ENCODE results near the gene MRPL55.
A peak's percentile ranks its signal among the peaks of the same experiment; 100 is the strongest.
"Not testable (repeated sequence)": the region's sequence is repeated elsewhere in the genome, so short reads cannot be mapped to it uniquely, and the experiment has no call there.

MRPL55 gene

GRCh38 chr1:228122921-228123441, 13.9 kb upstream of the MRPL55 start:
- DNase-seq (ENCODE audit: low read depth, low spot score): no peak

GRCh38 chr1:228120857-228121489, 11.9 kb upstream of the MRPL55 start:
- DNase-seq (ENCODE audit: low read depth, low spot score): no peak

- DNase-seq (ENCODE audit: low read depth, low spot score): no peak
These were observed 11.3 kb upstream of the MRPL55 start for GRCh38 chr1:228120351-228120750.

- DNase-seq (ENCODE audit: low read depth, low spot score): no peak
These were observed 8.9 kb upstream of the MRPL55 start for GRCh38 chr1:228118040-228118439.

GRCh38 chr1:228117335-228117734, 8.2 kb upstream of the MRPL55 start:
- DNase-seq (ENCODE audit: low read depth, low spot score): no peak

- no peak for DNase-seq (ENCODE audit: low read depth, low spot score)
These were observed 5.7 kb upstream of the MRPL55 start for GRCh38 chr1:228114827-228115226.

- DNase-seq (ENCODE audit: low read depth, low spot score): no peak
These were observed 3.5 kb upstream of the MRPL55 start for GRCh38 chr1:228112617-228113016.

GRCh38 chr1:228112167-228112566, 3.1 kb upstream of the MRPL55 start:
- no peak for DNase-seq (ENCODE audit: low read depth, low spot score)

- not testable (repeated sequence) for DNase-seq (ENCODE audit: low read depth, low spot score)
These were observed 2.2 kb upstream of the MRPL55 start for GRCh38 chr1:228111315-228111714.

GRCh38 chr1:228110556-228110955, 1.5 kb upstream of the MRPL55 start:
- no peak for DNase-seq (ENCODE audit: low read depth, low spot score)

- peak; percentile 48 for DNase-seq (ENCODE audit: low read depth, low spot score)
These were observed 926 bp upstream of the MRPL55 start for GRCh38 chr1:228109962-228110488.

GRCh38 chr1:228108742-228109072, 392 bp downstream of the MRPL55 start:
- no peak for DNase-seq (ENCODE audit: low read depth, low spot score)

- DNase-seq (ENCODE audit: low read depth, low spot score): no peak
These were observed 926 bp downstream of the MRPL55 start for GRCh38 chr1:228108055-228108690.

- DNase-seq (ENCODE audit: low read depth, low spot score): no peak
These were observed 1.5 kb downstream of the MRPL55 start for GRCh38 chr1:228107636-228108035.

- no peak for DNase-seq (ENCODE audit: low read depth, low spot score)
These were observed 2.4 kb downstream of the MRPL55 start for GRCh38 chr1:228106800-228107054.

- DNase-seq (ENCODE audit: low read depth, low spot score): no peak
These were observed 2.9 kb downstream of the MRPL55 start for GRCh38 chr1:228105996-228106799.

GRCh38 chr1:228105270-228105995, 3.7 kb downstream of the MRPL55 start:
- DNase-seq (ENCODE audit: low read depth, low spot score): no peak

GRCh38 chr1:228104526-228105269, 4.4 kb downstream of the MRPL55 start:
- peak; percentile 37 for DNase-seq (ENCODE audit: low read depth, low spot score)

- DNase-seq (ENCODE audit: low read depth, low spot score): peak; percentile 98
These were observed 6.1 kb downstream of the MRPL55 start, which contains the start of gene C1orf35 for GRCh38 chr1:228102791-228103620. C1orf35 (minus strand) TSS chr1:228103325; CDS start chr1:228103227, 98 bp downstream.
